IPS DF 19.7 (cell line): ENCODE results near the gene LRPAP1.

Experiments
- DNase-seq: peaks from one replicate; pipeline ENCODE4 v3.0.0-alpha.2; 2013; ENCODE audit warnings: low read depth, low spot score

Gene LRPAP1

DNA sequence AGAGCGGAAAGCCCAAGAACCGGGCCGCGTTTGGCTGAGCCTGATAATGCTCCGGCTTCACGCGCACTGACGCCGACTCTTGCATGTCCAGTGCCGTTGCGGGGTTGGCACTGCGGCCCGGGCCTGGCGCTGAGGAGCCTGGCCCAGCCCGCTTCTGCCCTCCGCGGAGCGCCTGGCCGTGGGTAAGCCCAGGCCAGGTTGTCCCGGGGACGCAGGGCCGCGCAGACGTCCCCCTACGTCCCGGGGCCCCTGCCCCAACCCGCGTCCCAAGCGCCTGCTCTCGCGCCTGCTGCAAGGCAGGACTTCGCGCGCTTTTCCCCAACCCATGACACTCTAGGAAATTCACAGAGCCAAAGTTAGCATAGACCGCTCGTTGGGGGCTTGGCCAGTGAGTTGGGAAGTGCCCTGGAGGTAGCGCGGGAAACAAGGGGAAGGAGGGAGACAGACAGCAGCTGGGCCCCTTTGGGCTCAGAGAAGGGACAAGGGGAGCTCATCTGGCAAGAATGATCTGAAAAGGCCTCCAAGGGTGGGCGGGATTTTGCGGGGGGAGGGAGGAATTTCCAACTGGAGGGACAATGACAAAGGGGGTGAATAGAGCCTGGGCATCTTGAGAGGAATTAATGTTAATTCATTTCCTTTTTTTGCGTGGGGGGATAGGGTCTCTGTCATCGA lies 665 bp upstream of the LRPAP1 start:
- no peak for DNase-seq

DNA sequence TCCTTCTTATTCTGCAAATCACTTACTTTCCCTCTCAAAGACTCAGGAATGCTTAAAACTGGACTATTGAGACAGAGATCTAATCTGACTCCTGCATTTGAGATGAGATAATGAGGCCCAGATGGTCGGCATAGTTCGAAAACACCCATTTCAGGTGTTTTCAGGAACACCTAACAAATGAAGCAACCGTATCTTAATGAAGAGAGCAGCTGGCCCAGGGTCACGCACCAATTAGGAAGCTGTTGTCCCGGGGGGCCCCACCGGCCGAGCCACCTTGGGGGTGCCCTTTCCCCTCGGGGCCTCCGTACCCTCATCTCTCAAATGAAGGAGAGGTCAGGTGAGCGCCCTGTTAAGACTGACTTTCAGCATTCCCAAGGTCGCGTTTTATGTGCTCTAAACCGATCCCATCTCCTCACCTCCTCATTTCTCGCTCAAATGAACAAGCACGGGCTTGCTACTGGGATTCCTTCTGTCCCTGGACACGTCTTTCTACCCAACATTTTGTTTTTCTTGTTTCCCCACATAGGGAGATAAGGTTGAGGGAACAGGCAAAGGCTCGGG lies 824 bp downstream of the LRPAP1 start:
- DNase-seq: no peak

DNA sequence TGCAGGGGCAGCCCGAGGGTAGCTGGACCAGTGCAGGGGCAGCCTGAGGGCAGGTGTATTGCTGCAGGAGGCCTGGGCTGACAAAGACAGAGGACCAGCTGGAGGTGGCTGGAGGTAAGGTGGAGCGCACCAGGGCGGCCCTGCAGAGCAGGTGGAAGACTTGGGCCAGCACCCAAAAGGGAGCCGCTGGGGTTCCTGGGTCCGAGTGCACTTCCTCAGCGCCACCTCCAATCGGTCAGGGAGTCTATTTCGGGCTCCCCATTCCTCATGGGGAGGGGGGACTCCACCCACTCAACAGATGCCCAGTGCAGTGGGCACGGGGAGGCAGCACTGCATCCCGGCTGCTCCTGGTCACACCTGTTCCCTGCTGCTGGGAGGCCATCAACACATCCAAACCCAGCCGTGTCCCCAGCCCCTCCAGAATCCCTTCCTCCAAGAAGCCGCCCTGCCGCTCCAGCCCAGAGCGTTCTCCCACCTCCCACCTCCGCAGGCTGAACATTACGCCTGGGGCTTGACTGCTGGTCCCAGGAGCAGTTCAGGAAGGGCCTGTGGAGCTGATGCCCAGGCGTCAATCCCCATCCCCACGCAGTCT lies 1.5 kb downstream of the LRPAP1 start:
- no peak for DNase-seq

DNA sequence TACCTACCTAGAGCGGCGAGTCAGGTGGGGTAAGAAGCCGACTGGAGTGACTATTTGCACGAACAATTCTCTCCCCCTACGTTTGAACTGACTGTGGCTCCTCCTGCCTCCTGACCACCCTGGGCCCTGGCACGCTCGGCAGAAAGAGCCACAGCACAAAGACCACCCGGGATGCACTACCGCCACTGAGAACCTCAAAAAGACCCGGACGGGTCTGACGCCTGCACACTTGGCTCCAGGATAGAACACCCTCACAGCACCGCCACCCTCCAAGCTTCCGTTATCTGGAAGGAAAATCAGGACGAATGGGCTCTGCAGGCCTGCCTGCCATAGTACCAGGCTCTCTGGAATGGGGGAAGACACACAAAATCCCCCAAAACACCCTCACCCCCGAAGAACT lies 2.2 kb downstream of the LRPAP1 start:
- no peak for DNase-seq

DNA sequence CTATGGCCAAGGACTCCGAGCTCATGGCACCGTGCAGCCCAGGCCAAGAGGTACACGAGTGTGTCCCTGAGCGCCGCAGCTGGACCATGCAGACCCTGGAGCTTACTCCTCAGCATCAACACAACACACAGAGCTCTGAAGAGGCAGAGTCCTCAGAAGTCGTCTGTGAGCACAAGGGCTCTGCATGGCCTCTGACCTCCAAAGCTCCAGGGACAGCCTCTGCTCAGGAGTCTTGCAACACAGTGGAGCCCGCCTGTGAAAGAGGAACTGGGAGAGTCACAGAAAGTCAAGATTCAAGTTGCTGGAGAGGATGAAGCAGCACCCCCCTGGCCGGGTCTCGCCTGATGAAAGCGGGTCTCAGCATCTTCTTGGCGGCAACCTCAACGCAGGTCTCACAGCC lies 2.9 kb downstream of the LRPAP1 start:
- no peak for DNase-seq

DNA sequence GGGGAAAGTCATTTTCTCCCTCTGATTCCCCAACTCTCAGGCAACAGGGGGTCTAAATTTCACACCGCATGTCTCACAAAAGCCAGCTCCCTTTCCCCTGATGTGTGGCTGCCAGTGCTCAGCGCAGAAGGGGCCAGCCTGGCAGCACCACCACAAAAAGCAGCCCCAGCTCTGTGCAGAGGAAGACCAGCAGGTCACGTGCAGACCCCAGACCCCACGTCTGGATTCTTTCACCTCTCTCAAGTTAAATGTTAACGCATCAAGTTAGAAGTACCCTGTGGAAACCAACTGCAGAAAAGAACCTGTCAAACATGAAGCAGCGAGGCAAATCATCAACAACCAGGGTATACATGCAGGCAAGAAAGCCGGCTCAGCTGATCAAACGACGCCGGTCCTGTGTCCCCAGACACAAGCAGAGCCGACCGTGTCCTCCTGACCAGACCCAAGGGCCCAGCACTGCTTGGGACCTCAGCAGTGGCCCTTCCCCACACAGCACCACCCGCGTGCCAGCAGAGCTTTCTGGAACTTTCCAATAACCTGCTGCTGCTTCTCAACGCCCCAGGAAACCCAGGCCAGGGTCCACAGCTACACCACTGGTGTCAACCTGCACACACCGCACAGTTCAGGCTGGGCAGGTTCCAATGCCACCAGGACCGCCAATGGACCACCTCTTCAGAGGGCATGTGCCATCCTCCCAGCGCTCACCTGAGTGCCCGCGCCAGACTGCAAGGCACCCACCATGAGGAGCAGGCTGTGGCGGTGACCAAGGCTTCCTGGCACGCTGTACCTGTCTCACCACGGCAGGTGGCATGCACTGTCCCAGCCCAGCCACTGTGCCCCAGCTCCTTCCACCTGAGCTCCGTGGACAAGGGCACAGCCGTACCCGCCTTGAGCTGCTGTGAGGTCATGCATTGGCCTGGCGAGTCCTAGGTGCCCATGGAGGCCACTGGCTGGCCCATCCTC lies 4.0 kb downstream of the LRPAP1 start:
- DNase-seq: no peak

DNA sequence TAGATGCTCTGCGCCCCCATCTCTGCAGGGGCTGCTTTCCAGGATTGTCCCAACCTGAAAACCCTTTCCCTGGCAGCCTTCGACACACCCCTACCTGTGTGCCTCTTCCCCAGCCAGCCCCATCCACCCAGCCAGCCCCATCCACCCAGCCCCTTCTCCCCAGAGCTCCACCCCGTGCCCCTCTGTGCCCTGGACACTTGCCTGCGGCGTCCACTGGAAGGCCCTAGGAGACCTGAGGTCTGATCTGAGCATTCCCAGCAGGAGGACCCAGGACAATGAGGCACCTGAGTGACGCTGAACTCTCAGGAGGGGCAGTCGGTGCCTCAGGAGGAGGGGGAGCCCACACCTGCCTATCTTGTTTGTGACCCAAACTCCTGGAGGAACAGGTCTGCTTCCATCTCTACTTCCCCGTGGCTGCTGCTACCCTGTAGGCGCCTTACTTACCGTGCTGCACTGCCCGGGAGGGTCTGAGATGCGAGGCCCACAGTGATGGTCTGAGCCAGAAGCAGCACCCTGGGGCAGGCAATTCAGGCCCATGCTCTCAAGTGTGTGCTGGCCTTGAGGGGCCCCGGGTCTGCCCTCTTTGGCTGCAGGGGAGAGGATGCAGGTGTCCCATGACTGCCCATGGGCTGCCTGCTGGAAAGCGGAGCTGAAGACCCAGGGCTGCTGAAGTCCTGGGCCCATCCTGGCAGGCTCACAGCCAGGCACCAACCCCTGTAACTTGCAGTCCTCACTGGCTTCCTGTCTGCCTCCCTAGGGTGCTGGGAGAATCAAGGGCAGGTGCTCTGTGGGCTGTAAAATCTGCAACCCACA lies 4.9 kb downstream of the LRPAP1 start:
- DNase-seq: no peak

DNA sequence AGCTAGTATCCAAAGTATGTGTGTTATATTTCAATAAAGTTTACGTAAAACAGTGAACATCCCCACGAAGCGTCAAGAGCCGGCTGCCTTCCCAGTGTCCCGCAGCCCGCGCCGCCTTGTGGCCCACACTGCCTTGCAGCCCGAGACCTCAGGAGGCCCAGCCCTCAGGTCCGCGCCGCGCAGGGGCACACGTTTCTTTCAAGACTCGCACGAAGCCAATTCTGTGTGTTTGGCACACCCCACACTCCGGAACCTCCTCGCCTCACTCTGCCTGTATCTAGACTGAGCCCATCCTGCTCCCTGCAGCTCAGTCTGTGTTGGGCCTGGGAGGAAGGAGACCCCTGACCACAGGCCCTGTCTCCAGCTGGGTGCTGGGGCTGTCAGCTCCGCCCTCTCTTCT lies 5.8 kb downstream of the LRPAP1 start:
- no peak for DNase-seq

DNA sequence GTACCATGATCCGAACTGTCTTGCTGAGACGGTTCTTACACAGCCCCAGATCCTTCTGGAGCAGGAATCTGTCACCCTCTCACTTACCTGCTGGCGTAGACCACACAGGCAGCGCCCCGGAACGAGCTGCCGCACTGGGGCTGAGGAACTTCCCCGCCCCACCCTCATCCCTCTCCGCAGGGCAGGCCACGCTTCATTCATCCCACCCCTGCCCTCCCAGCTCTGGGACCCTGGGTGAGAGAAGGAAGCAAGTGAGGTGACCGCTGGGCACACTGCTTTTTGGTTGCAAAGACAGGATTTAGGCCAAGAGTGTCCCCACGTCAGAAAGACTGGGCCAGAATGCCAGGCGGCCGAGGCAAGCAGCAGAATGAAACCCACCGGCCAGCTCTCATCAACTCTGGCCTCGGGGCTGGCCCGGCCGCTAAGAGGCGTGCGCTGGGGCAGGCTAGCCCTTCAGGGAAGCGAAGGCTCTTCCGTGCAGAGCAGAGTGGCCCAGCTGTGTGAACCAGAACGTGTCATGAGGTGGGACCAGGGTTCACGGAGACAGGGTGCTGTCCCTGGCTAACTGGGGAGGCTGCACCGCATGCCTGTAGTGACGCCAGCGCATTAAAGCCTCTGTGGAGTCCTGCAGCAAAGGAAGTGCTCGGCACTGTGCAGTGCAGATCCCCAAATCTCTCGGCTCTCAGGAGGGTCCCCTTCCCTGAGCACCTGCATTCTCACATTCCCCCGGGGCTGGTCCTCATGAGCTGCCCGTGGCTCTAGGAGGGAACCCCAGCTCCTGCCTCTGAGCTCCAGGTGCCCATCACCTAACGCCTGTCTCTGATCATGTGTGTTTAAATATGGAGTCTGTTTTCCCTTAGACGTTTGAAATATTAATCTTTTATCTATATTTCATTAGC lies 6.4 kb downstream of the LRPAP1 start:
- DNase-seq: no peak

DNA sequence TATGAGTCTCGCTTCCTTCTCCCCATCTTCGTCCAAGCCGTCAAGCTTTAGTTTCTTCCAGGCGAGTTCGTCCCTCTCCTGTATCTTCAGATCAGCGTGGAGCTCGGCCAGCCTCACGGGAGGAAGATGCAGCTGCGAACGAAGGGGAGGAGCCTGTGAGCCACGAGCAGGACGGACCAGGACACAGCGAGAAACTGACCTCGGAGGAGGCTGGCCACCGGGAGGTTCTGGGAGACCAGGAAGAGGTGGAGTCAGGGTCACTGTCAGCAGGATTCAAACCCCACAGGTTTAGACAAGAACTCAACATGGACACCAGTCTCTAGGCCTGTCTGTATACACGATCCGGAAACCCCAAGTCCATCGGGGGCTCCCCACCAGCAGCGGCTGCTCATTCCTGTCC lies 7.3 kb downstream of the LRPAP1 start:
- no peak for DNase-seq

DNA sequence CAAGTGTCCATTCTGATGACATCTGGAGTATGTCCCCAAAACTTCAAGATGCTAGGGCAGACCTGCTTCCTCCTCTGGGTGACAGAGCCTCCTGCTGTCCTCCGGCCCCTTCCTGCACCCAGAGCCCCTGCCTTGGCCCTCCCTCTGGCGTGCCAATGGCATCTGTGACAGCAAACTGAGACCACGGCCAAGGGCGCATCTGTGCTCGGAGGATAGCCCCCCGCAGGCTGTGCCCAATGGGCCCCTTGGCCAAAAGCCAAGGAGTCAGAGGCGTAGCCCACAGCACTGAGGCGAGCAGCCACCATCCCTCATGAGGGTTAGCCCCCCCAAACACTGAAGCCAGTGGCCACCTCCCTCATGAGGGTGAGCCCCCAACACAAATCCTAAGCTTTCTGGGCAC lies 7.9 kb downstream of the LRPAP1 start:
- no peak for DNase-seq

DNA sequence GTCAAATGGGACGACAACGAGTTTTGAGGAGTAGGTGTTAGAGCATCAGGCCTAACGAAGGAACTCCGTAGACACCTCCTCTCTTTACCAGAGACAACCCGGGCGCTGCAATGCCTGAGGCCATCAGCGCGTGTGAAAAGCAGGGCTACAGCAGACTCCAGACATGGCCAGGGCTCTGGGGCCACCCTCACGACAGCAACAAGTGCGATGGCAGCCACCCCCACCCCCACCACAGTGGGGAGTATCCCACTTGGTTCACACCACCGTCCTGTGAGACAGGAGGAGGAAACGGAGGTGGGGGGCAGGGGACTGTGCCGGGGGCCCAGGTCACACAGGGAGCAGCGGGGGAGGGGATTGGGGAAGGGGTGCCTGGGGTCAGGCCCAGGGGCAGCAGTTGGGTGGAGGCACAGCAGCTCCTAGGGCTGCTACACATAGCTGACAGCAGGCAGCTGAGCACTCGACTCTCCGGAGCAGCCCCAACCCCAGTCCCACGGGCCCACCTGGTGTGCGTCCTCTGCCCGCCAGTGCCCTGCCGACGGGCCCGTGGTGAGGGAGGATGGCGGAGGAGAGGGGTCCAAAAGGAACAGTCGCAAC lies 8.5 kb downstream of the LRPAP1 start:
- no peak for DNase-seq

DNA sequence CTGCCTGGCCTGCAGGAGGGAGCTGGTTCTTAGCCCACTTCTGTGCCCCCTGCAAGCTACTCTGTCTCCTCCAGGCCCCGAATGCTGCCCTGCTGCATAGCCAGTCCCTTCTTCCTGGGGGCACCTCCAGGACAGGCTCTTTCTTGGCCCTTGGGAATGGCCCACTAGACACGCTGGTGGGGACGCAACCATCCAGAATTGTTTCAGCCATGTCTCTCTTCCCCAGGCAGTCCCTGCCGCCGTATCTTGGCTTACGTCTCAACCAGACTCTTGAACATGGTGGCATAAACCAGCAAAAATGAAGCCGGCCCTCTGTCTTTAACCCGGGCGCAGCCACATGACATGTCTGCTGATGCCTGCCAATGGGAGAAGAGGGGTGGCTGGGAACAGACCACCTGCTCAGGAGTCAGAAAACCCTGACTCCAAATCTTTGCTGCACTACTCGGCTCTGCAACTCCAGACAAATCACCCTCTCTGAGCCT lies 9.0 kb downstream of the LRPAP1 start:
- DNase-seq: no peak

DNA sequence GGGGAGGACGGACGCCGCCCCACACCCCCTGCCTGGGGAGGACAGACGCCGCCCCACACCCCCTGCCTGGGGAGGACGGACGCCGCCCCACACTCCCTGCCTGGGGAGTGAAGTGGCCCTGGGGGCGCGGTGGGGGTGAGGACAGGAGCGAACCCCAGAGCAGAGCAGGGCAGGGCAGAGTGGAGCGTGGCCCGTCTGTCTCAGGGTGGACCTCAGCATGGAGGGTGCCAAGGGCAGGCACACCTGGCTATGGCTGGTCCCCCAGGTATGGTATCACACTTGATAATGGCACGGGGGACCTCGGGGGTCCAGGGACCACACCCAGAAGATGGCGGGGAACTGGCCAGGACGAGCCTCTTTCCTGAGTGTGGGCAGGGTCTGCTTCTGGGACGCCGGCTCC lies 9.6 kb downstream of the LRPAP1 start:
- no peak for DNase-seq

DNA sequence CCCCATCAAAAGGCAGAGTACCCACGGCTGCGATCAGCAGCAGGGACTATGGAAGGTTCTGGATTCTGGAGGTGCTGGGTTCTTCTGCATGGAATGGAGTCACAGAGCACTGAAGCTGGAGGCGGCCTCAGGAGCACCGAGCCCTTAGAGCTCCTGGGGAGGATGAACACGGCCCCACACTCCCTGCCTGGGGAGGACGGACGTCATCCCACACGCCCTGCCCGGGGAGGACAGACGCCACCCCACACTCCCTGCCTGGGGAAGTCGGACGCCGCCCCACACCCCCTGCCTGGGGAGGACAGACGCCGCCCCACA lies 9.9 kb downstream of the LRPAP1 start:
- no peak for DNase-seq

DNA sequence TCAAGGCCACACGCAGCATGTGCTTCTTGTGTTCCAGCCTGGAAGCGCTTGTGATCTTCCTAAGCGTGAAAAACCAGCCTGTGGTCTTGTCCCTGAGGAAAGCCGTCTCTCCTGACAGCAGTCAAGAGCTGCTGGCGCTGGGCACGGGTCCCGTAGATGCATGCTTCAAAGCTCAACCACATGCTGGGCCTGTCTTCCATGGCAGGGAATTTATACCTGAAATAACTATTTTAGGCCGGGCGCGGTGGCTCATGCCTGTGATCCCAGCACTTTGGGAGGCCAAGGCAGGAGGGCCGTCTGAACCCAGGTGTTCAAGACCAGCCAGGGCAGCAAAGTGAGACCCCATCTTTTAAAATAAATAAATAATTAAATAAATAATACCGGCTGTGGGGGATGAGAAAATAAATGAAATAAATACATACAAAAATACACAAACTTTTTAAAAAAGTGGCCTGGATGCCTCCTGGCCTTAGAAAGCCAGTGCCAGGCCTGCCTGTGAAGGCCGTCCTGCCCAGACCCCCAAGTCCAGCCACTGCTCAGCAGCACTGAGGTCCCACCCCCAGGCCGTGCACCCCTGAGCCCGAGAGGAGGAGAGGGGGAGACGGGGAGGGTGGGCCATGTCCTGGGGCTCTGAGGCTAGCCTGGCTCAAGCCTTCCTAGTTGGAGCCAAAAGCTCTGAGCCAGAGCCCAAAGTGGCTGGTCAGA lies 10.4 kb downstream of the LRPAP1 start:
- DNase-seq: no peak

DNA sequence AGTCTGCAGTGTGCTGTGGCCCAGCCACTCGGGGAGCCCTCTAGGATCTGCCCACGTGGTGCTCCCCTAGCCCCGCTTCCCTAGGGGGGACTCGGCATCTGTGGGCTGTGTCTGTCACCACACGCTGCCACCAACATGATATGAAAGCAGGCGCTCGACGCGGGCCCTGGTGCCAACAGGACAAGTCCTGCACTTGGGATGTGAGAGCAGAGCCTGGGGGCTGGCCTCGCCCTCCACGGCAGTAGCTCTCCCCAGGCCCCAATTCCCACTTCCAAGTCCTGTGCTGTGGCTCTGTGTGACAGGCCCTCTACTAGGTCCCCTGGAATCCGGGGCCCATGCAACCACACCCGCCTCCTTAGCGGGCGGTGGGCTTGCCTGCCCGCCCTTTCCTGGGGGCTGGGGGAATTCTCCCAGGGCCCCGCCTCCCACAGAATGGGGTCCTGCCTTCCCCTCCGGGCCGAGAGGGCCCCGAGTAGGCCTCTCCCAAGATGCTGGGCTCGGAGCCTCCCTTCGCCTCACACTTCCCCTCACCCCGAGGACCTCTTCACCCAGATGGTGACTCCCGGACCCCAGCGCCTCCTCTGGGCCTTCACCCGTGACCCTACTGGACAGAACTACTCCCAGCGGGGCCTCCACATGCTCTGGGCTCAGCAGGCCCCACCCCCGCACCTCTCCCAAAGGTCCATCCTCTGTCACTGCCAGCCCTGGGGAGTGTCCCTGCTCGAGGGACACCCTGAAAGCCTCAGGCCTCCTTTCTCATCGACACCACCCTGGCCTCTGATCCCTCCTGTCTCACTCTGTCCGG lies 11.2 kb downstream of the LRPAP1 start:
- DNase-seq: no peak

DNA sequence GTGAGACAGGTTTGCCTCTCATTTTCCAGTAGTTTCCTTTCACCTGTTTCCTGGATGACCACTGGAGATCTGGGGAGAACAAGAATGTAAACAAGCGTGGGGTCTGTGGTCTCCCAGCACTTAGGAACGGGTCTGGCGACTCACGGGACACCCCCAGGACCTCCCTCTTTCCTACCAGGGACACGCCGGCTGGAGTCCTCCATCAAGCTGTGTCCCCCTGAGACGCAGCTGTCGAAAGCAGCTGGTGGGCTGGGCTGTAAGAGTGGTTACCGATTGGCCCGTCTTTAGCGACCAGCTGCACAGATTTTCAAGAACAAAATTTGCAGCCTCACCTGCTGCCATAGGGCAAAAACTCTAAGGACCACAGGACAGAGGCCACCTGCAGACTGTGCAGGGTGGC lies 11.9 kb downstream of the LRPAP1 start:
- no peak for DNase-seq
